ENCODE results near the gene SLC25A29. TPM values are rescaled to one million over a fixed set of nuclear protein-coding genes. Genes with fewer than 3 reads are reported as not detected.

The SLC25A29 gene
- total RNA-seq, 1 experiment from 2014 or later, result 179 TPM

GRCh38 chr14:100332797-100333196 is 26.6 kb upstream of the SLC25A29 start:
- CTCF ChIA-PET, result no interaction called here
- Mint-ChIP-seq H3K27ac (no peak overlapping the region), H3K9me3 (no peaks in the 10 kb centered on the region), H3K27me3 (ENCODE audit: low read depth) (no peaks in the 10 kb centered on the region), H3K4me3 (no peak overlapping the region), H3K36me3 (peaks cover 19% of the 10 kb centered on the region), H3K4me1 (no peaks in the 10 kb centered on the region)
- POLR2A ChIA-PET, result no interaction called here
- TF ChIP-seq E2F5 (CRISPR knock-in tag; IDR thresholded peaks at IDR 0.05) (no peak), SOX15 (CRISPR knock-in tag; IDR thresholded peaks at IDR 0.05) (no peak), ZNF121 (CRISPR knock-in tag; IDR thresholded peaks at IDR 0.05) (no peak), MXD4 (CRISPR knock-in tag; IDR thresholded peaks at IDR 0.05; ENCODE audit: borderline replicate concordance) (no peak), MYBL2 (CRISPR knock-in tag; IDR thresholded peaks at IDR 0.05) (no peak), EMX1 (CRISPR knock-in tag; IDR thresholded peaks at IDR 0.05) (no peak), SMAD4 (CRISPR knock-in tag; IDR thresholded peaks at IDR 0.05) (no peak), CREB1 (CRISPR knock-in tag; IDR thresholded peaks at IDR 0.05) (no peak), ZNF512 (CRISPR knock-in tag; IDR thresholded peaks at IDR 0.05; ENCODE audit: borderline replicate concordance) (no peak), E2F1 (CRISPR knock-in tag; IDR thresholded peaks at IDR 0.05) (no peak)
- no peak for DNase-seq (ENCODE audit: low spot score)
- ATAC-seq, result no peak

GRCh38 chr14:100332071-100332639 is 25.9 kb upstream of the SLC25A29 start:
- ATAC-seq, result no peak
- Mint-ChIP-seq H3K4me1 (no peaks in the 10 kb centered on the region), H3K4me3 (no peak overlapping the region), H3K27me3 (ENCODE audit: low read depth) (no peaks in the 10 kb centered on the region), H3K36me3 (peaks cover 16% of the 10 kb centered on the region), H3K27ac (no peak overlapping the region; the same call in 1 of the 2 replicates), H3K9me3 (no peaks in the 10 kb centered on the region)
- no peak for DNase-seq (ENCODE audit: low spot score)
- POLR2A ChIA-PET, result interaction anchor here (0.8 kb wide), 1 partner anchor 14 kb away, joined by 3 read pairs; no protein-coding TSS in a partner anchor
- CTCF ChIA-PET, result no interaction called here
- TF ChIP-seq ATF3 (CRISPR knock-in tag; conservative IDR thresholded peaks at IDR 0.05) (no peak), CREB1 (CRISPR knock-in tag; IDR thresholded peaks at IDR 0.05) (no peak), IRF2 (CRISPR knock-in tag; IDR thresholded peaks at IDR 0.05; ENCODE audit: borderline replicate concordance, low read depth) (no peak), ZNF425 (CRISPR knock-in tag; conservative IDR thresholded peaks at IDR 0.05) (no peak), ZNF512 (CRISPR knock-in tag; IDR thresholded peaks at IDR 0.05; ENCODE audit: borderline replicate concordance) (no peak), ERG (CRISPR knock-in tag; IDR thresholded peaks at IDR 0.05) (no peak), FOXK1 (CRISPR knock-in tag; IDR thresholded peaks at IDR 0.05) (no peak), ZNF281 (CRISPR knock-in tag; IDR thresholded peaks at IDR 0.05) (no peak), TEAD4 (CRISPR knock-in tag; IDR thresholded peaks at IDR 0.05) (no peak), ATF2 (CRISPR knock-in tag; IDR thresholded peaks at IDR 0.05; ENCODE audit: borderline replicate concordance, low read depth) (no peak), ZNF396 (CRISPR knock-in tag; IDR thresholded peaks at IDR 0.05; ENCODE audit: borderline replicate concordance) (no peak)
